GM18861 (cell line): ENCODE measurements around the gene PDLIM5.
"Not testable (repeated sequence)": the region's sequence is repeated elsewhere in the genome, so short reads cannot be mapped to it uniquely, and the experiment has no call there.

Experiments used
- ATAC-seq: cut with Tn5 transposase; IDR thresholded peaks from one replicate; pipeline ENCODE4 v1.9.1; 2021; ENCODE audit not compliant: unreplicated experiment

PDLIM5 gene

GRCh38 chr4:94490437-94490836, 38.7 kb downstream of the PDLIM5 start:
- no peak for ATAC-seq

GRCh38 chr4:94491322-94491721, 39.6 kb downstream of the PDLIM5 start:
- ATAC-seq = no peak

- ATAC-seq = no peak
Measured at GRCh38 chr4:94495408-94495807, 43.7 kb downstream of the PDLIM5 start.

- ATAC-seq = no peak
Measured at GRCh38 chr4:94497690-94498089, 45.9 kb downstream of the PDLIM5 start.

- ATAC-seq = no peak
Measured at GRCh38 chr4:94498502-94498901, 46.8 kb downstream of the PDLIM5 start.

- no peak for ATAC-seq
Measured at GRCh38 chr4:94500685-94501084, 48.9 kb downstream of the PDLIM5 start.

GRCh38 chr4:94504545-94504944, 52.8 kb downstream of the PDLIM5 start:
- ATAC-seq = no peak

GRCh38 chr4:94506822-94507221, 55.1 kb downstream of the PDLIM5 start:
- ATAC-seq = no peak

- no peak for ATAC-seq
Measured at GRCh38 chr4:94507281-94507680, 55.5 kb downstream of the PDLIM5 start.

- peak; percentile 40 for ATAC-seq
Measured at GRCh38 chr4:94507708-94508107, 56.0 kb downstream of the PDLIM5 start.

- no peak for ATAC-seq
Measured at GRCh38 chr4:94508296-94508695, 56.6 kb downstream of the PDLIM5 start.

- no peak for ATAC-seq
Measured at GRCh38 chr4:94508806-94509205, 57.1 kb downstream of the PDLIM5 start.

GRCh38 chr4:94511591-94511990, 59.8 kb downstream of the PDLIM5 start:
- ATAC-seq = no peak

GRCh38 chr4:94513532-94513931, 61.8 kb downstream of the PDLIM5 start:
- not testable (repeated sequence) for ATAC-seq

GRCh38 chr4:94515365-94515764, 63.6 kb downstream of the PDLIM5 start:
- ATAC-seq = no peak

- ATAC-seq = no peak
Measured at GRCh38 chr4:94516067-94516466, 64.3 kb downstream of the PDLIM5 start.

- no peak for ATAC-seq
Measured at GRCh38 chr4:94516999-94517398, 65.3 kb downstream of the PDLIM5 start.

GRCh38 chr4:94517492-94517891, 65.8 kb downstream of the PDLIM5 start:
- no peak for ATAC-seq

- ATAC-seq = peak; percentile 44
Measured at GRCh38 chr4:94519019-94519418, 67.3 kb downstream of the PDLIM5 start.

GRCh38 chr4:94519925-94520789, 68.4 kb downstream of the PDLIM5 start:
- ATAC-seq = no peak

GRCh38 chr4:94523033-94523580, 71.4 kb downstream of the PDLIM5 start:
- no peak for ATAC-seq

GRCh38 chr4:94523617-94524016, 71.9 kb downstream of the PDLIM5 start:
- no peak for ATAC-seq
